PC-3 (cell line): Measurements from ENCODE around the gene UBE2E2. TPM values are rescaled to one million over a fixed set of nuclear protein-coding genes. Genes with fewer than 3 reads are reported as not detected.

ENCODE experiments used
- ATAC-seq: fragments of 200-7000 bp; cut with Tn5 transposase; 2 replicates; pipeline ENCODE4 v1.9.1; 2020; ENCODE audit warnings: mild to moderate bottlenecking, moderate library complexity
- BruUV-seq: library from RNA; stranded (reverse); fragments of 400-500 nt; replicated peaks from 2 replicates; lab custom pipeline; 2021; lab: Mats Ljungman, UMichigan
- CTCF ChIA-PET: fragments of 300-600 bp; sonication (Branson Sonifier 250); formaldehyde crosslinking; loops from one replicate; lab custom pipeline; 2022; ENCODE audit warnings: antibody characterized with exemption; lab: Charles Lee
- POLR2A ChIA-PET: fragments of 300-600 bp; sonication (Branson Sonifier 250); formaldehyde crosslinking; loops from one replicate; lab custom pipeline; 2022; ENCODE audit warnings: antibody characterized with exemption; ENCODE audit not compliant: unreplicated experiment; lab: Charles Lee
- DNase-seq: peaks from one replicate; pipeline ENCODE4 v3.0.0-alpha.2; 2015
- H2AFZ ChIP-seq: fragments of 300-600 bp; sonication (generic); 2 replicates; pipeline ENCODE4 v1.6.0; 2016; ENCODE audit warnings: antibody characterized with exemption, low read length
- H3F3A ChIP-seq: fragments of 300-600 bp; sonication (generic); one replicate; pipeline ENCODE4 v1.6.0; 2017; ENCODE audit warnings: antibody characterized with exemption, low read length, control low read depth, mild to moderate bottlenecking; ENCODE audit not compliant: unreplicated experiment
- H3K27ac ChIP-seq: fragments of 300-600 bp; sonication (generic); 2 replicates; pipeline ENCODE4 v1.5.1; 2016; ENCODE audit warnings: mild to moderate bottlenecking, low read length
- H3K27me3 ChIP-seq: fragments of 300-600 bp; sonication (generic); 2 replicates; pipeline ENCODE4 v1.6.1; 2016; ENCODE audit warnings: low read length, mixed read lengths
- H3K36me3 ChIP-seq: fragments of 300-600 bp; sonication (generic); 2 replicates; pipeline ENCODE4 v1.6.1; 2016; ENCODE audit warnings: low read depth, mixed run types, low read length, mixed read lengths
- H3K4me1 ChIP-seq: fragments of 300-600 bp; sonication (generic); 2 replicates; pipeline ENCODE4 v1.5.1; 2016; ENCODE audit warnings: low read length; ENCODE audit not compliant: insufficient read depth
- H3K4me2 ChIP-seq: fragments of 300-600 bp; sonication (generic); 2 replicates; pipeline ENCODE4 v1.6.0; 2016; ENCODE audit warnings: low read length
- H3K4me3 ChIP-seq: fragments of 300-600 bp; sonication (generic); 2 replicates; pipeline ENCODE4 v1.5.1; 2016; ENCODE audit warnings: mild to moderate bottlenecking, low read length, mixed read lengths
- H3K79me2 ChIP-seq: fragments of 300-600 bp; sonication (generic); 2 replicates; pipeline ENCODE4 v1.6.1; 2017; ENCODE audit warnings: low read length, mixed read lengths
- H3K9ac ChIP-seq: fragments of 300-600 bp; sonication (generic); 2 replicates; pipeline ENCODE4 v1.6.0; 2016; ENCODE audit warnings: mild to moderate bottlenecking, low read length
- H3K9me2 ChIP-seq: fragments of 300-600 bp; sonication (generic); replicated peaks from 2 replicates; pipeline ENCODE4 v1.6.1; 2016; ENCODE audit warnings: mixed run types, low read length, mixed read lengths
- H3K9me3 ChIP-seq: fragments of 300-600 bp; sonication (generic); 2 replicates; pipeline ENCODE4 v1.6.1; 2016; ENCODE audit warnings: low read length, mixed read lengths
- H4K20me1 ChIP-seq: fragments of 300-600 bp; sonication (generic); 2 replicates; pipeline ENCODE4 v1.6.1; 2016; ENCODE audit warnings: low read length, mixed read lengths
- EZH2 ChIP-seq: fragments of 300-600 bp; sonication (generic); IDR thresholded peaks from one replicate; pipeline ENCODE4 v1.6.1; 2017; ENCODE audit warnings: antibody characterized with exemption, mild to moderate bottlenecking, low read length; ENCODE audit not compliant: unreplicated experiment
- EZH2phosphoT487 ChIP-seq: fragments of 300-600 bp; sonication (generic); IDR thresholded peaks from 2 replicates; pipeline ENCODE4 v1.6.1; 2018; ENCODE audit warnings: mild to moderate bottlenecking, antibody characterized with exemption, low read length, borderline replicate concordance
- intact Hi-C: fragments of 100-400 bp; cut with micrococcal nuclease; formaldehyde crosslinking; loops from 2 replicates; pipeline ENCODE4 v1.9.0; 2023
- total RNA-seq: library from RNA; depleted of rRNA; stranded (reverse); fragments of >200 nt; gene quantifications from 2 replicates; pipeline ENCODE4 v1.2.3, GENCODE V29; 2014
- TF ChIP-seq, protein P1 (sequence below): fragments of 300-600 bp; sonication (generic); conservative IDR thresholded peaks from 2 replicates; pipeline ENCODE4 v1.5.1; 2017; ENCODE audit warnings: antibody characterized with exemption, low read depth, mild to moderate bottlenecking, low read length

UBE2E2 gene
- total RNA-seq, 1 experiment from 2014 or later = 25.6 TPM

DNA sequence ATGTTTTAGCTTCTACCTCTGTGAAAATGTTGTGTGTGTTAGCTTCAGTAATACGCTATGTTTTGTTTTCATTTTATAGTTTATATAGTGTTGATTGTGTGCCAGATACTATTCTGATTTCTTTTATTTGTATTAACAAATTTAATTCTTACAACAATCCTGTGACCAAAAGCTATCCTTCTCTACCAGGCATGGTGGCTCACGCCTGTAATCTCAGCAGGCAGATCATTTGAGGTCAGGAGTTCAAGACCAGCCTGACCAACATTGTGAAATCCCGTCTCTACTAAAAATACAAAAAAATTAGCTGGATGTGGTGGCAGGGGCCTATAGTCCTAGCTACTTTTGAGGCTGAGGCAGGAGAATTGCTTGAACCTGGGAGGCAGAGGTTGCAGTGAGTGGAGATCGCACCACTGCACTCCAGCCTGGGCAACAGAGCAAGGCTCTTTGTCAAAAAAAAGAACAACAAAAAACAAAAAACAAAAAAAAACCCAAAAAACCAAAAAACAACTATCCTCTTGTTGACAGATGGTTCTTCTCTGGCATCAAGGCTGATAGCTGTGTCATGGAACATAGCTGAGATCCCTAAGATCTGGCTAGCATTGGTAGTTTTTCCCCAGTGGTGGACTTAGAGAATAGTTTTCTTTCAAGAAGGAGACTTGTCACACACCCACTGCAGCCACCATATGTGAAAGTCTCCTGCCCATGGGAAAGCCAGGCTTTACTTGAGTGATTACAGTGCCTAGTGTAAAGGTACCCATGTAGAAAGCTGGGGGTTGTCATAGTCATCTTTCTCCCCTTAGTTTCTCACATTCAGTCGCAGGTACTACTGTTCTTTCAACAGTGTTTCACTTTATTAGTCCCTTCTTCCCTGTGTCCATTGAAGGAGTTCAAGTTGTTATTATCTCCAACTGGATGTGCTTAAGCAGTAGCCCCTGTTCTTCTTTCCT, 116.5 kb downstream of the UBE2E2 start:
- H3K36me3 ChIP-seq = no peaks in the 10 kb centered on the region
- no peaks in the 10 kb centered on the region for H3K9me2 ChIP-seq
- TF ChIP-seq EZH2 (no peak), EZH2phosphoT487 (no peak)
- TF ChIP-seq, protein P1, sequence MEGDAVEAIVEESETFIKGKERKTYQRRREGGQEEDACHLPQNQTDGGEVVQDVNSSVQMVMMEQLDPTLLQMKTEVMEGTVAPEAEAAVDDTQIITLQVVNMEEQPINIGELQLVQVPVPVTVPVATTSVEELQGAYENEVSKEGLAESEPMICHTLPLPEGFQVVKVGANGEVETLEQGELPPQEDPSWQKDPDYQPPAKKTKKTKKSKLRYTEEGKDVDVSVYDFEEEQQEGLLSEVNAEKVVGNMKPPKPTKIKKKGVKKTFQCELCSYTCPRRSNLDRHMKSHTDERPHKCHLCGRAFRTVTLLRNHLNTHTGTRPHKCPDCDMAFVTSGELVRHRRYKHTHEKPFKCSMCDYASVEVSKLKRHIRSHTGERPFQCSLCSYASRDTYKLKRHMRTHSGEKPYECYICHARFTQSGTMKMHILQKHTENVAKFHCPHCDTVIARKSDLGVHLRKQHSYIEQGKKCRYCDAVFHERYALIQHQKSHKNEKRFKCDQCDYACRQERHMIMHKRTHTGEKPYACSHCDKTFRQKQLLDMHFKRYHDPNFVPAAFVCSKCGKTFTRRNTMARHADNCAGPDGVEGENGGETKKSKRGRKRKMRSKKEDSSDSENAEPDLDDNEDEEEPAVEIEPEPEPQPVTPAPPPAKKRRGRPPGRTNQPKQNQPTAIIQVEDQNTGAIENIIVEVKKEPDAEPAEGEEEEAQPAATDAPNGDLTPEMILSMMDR = no peak
- DNase-seq (no peak), ATAC-seq (no peak)
- H4K20me1 ChIP-seq = peaks cover 5% of the 10 kb centered on the region; the same call in 1 of the 2 replicates
- H3K4me1 ChIP-seq = peaks cover 26% of the 10 kb centered on the region
- no peaks in the 10 kb centered on the region for H3K27me3 ChIP-seq
- H2AFZ ChIP-seq = no peak overlapping the region
- ChIA-PET CTCF (no interaction called here), POLR2A (no interaction called here)
- H3K9ac ChIP-seq = no peak overlapping the region
- H3K79me2 ChIP-seq = peaks cover 10% of the 10 kb centered on the region
- no peak overlapping the region for H3K4me2 ChIP-seq
- no peaks in the 10 kb centered on the region for H3F3A ChIP-seq
- H3K4me3 ChIP-seq = no peak overlapping the region
- no peaks in the 10 kb centered on the region; the same call in 1 of the 2 replicates for H3K9me3 ChIP-seq
- intact Hi-C loops = loop anchor here (5.0 kb wide), 3 partner anchors 348 to 488 kb away; partner anchors contain the start of gene UBE2E1
- BruUV-seq = no TSS peak
- H3K27ac ChIP-seq = no peak overlapping the region

DNA sequence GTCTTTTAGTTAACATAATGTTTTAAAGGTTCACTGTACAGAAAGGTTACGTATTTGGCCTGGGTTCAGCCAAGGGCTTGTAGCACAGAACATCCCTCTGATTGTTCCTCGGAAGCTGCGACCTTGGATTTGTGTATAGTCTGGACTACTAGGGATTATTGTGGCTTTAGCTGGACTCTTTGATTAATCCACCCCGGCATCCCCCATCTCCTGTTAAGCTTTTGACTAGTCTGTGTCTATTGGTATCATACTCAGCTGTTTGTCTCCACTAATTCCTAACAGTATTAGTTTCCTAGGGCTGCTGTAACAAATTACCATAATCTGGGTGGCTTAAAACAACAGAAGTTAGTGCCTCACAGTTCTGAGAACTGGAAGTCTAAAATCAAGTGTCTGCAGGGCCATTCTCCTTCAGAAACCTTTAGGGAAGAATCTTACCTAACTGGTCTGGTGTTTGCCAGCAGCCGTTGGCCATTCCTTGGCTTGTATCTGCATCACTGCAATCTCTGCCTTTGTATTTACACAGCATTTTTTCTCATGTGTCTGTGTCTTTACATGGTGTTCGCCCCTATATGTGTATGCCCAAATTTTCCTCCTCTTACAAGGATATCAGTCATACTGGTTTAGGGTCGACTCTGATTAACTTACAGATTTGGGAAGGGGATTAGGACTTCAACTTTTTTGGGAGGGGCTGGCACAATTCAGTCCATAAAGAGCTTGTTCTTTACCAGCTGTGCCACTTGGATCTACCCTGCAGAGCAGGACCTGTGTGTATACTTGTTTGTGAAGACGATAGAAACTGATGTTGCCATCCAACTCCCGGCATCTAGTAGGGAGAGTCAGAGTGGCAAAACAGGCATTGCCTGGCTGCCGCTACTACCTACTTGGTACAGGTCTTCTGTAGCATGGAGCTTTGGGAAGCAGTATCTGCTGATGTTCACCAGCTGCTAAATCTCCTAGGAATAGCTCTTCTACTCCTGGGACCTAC, 117.8 kb downstream of the UBE2E2 start:
- no peak overlapping the region for H3K4me2 ChIP-seq
- ChIA-PET POLR2A (no interaction called here), CTCF (no interaction called here)
- BruUV-seq = no TSS peak
- no peak overlapping the region for H3K9ac ChIP-seq
- H3K9me2 ChIP-seq = no peaks in the 10 kb centered on the region
- DNase-seq (peak; percentile 53), ATAC-seq (no peak)
- intact Hi-C loops = loop anchor here (5.0 kb wide), 3 partner anchors 346 to 486 kb away; partner anchors contain the start of gene UBE2E1
- peaks cover 5% of the 10 kb centered on the region; the same call in 1 of the 2 replicates for H4K20me1 ChIP-seq
- H3K4me1 ChIP-seq = peaks cover 39% of the 10 kb centered on the region
- H3F3A ChIP-seq = no peaks in the 10 kb centered on the region
- TF ChIP-seq, protein P1 = no peak
- no peak for TF ChIP-seq EZH2phosphoT487
- no peak for TF ChIP-seq EZH2
- H3K79me2 ChIP-seq = peaks cover 4% of the 10 kb centered on the region; the same call in 1 of the 2 replicates
- H3K27ac ChIP-seq = no peak overlapping the region
- no peaks in the 10 kb centered on the region; the same call in 1 of the 2 replicates for H3K9me3 ChIP-seq
- H2AFZ ChIP-seq = no peak overlapping the region
- no peak overlapping the region for H3K4me3 ChIP-seq
- no peaks in the 10 kb centered on the region for H3K27me3 ChIP-seq
- H3K36me3 ChIP-seq = no peaks in the 10 kb centered on the region
